HepG2 (cell line): ENCODE data around the gene ADSS1. TPM values are rescaled to one million over a fixed set of nuclear protein-coding genes. Genes with fewer than 3 reads are reported as not detected.

Source experiments
- AKAP8 ChIP-seq: sonication (generic); formaldehyde crosslinking; IDR thresholded peaks from 2 replicates; pipeline ENCODE4 v1.5.1; 2020; ENCODE audit warnings: mild to moderate bottlenecking, missing genetic modification reagents
- ATRX ChIP-seq: sonication (generic); formaldehyde crosslinking; IDR thresholded peaks from 2 replicates; pipeline ENCODE4 v1.4.0; 2020; ENCODE audit warnings: missing genetic modification reagents, borderline replicate concordance
- FIP1L1 ChIP-seq: fragments of 200-400 bp; formaldehyde crosslinking; IDR thresholded peaks from 2 replicates; pipeline ENCODE4 v1.6.1; 2018; ENCODE audit warnings: low read depth, mild to moderate bottlenecking, low read length, moderate library complexity, borderline replicate concordance; ENCODE audit not compliant: insufficient read depth
- FOSL2 ChIP-seq: sonication (generic); formaldehyde crosslinking; IDR thresholded peaks from 2 replicates; pipeline ENCODE4 v1.4.0; 2020; ENCODE audit warnings: missing genetic modification reagents
- GABPA ChIP-seq, 2 experiments: IDR thresholded peaks; 2 replicates each; pipeline ENCODE4 v1.6.1; 2011 to 2016; ENCODE audit warnings: low read depth in 2 of 2, low read length in 1 of 2, missing biosample characterization in 1 of 2, missing genetic modification characterization in 1 of 2
- GMEB2 ChIP-seq: IDR thresholded peaks from 2 replicates; pipeline ENCODE4 v1.6.1; 2016; ENCODE audit warnings: missing biosample characterization, missing genetic modification reagents, low read depth
- HMG20B ChIP-seq: conservative IDR thresholded peaks from 2 replicates; pipeline ENCODE4 v1.6.1; 2016; ENCODE audit warnings: missing genetic modification reagents, missing compliant biosample characterization
- KAT2B ChIP-seq: fragments of 150-350 bp; IDR thresholded peaks from 2 replicates; pipeline ENCODE4 v1.6.1; 2014; ENCODE audit warnings: low read depth, low read length, borderline replicate concordance
- KLF16 ChIP-seq, 2 experiments: sonication (generic) in 1 of 2; formaldehyde crosslinking in 1 of 2; IDR thresholded peaks; 2 replicates each; pipeline versions ENCODE4 v1.6.1 to v1.8.0; 2016 to 2023; ENCODE audit warnings: missing genetic modification reagents in 2 of 2, missing compliant biosample characterization in 1 of 2
- NFKBIZ ChIP-seq: IDR thresholded peaks from 2 replicates; pipeline ENCODE4 v1.6.1; 2018; ENCODE audit warnings: missing genetic modification reagents, missing compliant biosample characterization
- NR2C2 ChIP-seq: sonication (generic); formaldehyde crosslinking; IDR thresholded peaks from 2 replicates; pipeline ENCODE4 v1.4.0; 2020; ENCODE audit warnings: missing genetic modification reagents, mild to moderate bottlenecking, moderate library complexity, borderline replicate concordance
- ZBTB7A ChIP-seq: sonication (generic); formaldehyde crosslinking; IDR thresholded peaks from 2 replicates; pipeline ENCODE4 v1.8.0; 2022; ENCODE audit warnings: mild to moderate bottlenecking, missing genetic modification reagents
- ZFX ChIP-seq: sonication (generic); formaldehyde crosslinking; IDR thresholded peaks from 2 replicates; pipeline ENCODE4 v1.4.0; 2020; ENCODE audit warnings: mild to moderate bottlenecking, low read depth, missing genetic modification reagents, moderate library complexity
- ZNF256 ChIP-seq: sonication (generic); formaldehyde crosslinking; conservative IDR thresholded peaks from 2 replicates; pipeline ENCODE4 v1.4.0; 2020; ENCODE audit warnings: missing genetic modification reagents
- ZNF329 ChIP-seq: sonication (generic); formaldehyde crosslinking; IDR thresholded peaks from 2 replicates; pipeline ENCODE4 v1.9.0; 2021; ENCODE audit warnings: low read depth, mild to moderate bottlenecking, missing genetic modification reagents
- ZNF710 ChIP-seq: sonication (generic); formaldehyde crosslinking; IDR thresholded peaks from 2 replicates; pipeline ENCODE4 v1.5.0; 2020; ENCODE audit warnings: mild to moderate bottlenecking, missing genetic modification reagents, borderline replicate concordance
- ZNF883 ChIP-seq: sonication (generic); formaldehyde crosslinking; IDR thresholded peaks from 2 replicates; pipeline ENCODE4 v1.5.1; 2020; ENCODE audit warnings: mild to moderate bottlenecking, missing genetic modification reagents; ENCODE audit errors: not compliant biosample characterization
- ZSCAN22 ChIP-seq: sonication (generic); formaldehyde crosslinking; IDR thresholded peaks from 2 replicates; pipeline ENCODE4 v1.4.0; 2020; ENCODE audit warnings: mild to moderate bottlenecking, missing genetic modification reagents
- polyA plus RNA-seq, 8 experiments: library from polyadenylated mRNA; depleted of rRNA in 3 of 8; stranded (reverse) in 7 of 8; unstranded in 1 of 8; fragments of >200 nt; fragmentation: Illumina TruSeq in 4 of 8; extraction: Trizol in 4 of 8; gene quantifications; 2 replicates each; pipeline versions ENCODE4 v1.2.1 to v1.2.3, GENCODE V29; 2011 to 2016; ENCODE audit warnings: low read depth in 4 of 8, missing spikeins in 1 of 8, mixed read lengths in 1 of 8; ENCODE audit not compliant: insufficient read depth in 1 of 8
- total RNA-seq, 5 experiments: library from RNA; depleted of rRNA; stranded (reverse); fragments of >200 nt; fragmentation: Illumina TruSeq; extraction: Trizol; gene quantifications; 2 replicates each; pipeline ENCODE4 v1.2.3, GENCODE V29; 2016; ENCODE audit warnings: low read depth in 1 of 5
- TF ChIP-seq, protein P1 (sequence below): IDR thresholded peaks from 2 replicates; pipeline ENCODE4 v1.6.1; 2012; ENCODE audit warnings: low read length, improper control_type of control experiment

Gene ADSS1
- total and polyA plus RNA-seq, 2 of the 13 experiments (the other 11 are each of a cell fraction or from before 2014, with no cell fraction given): 1.0 to 36.7 TPM

GRCh38 chr14:104752735-104753527 lies 28.9 kb downstream of the ADSS1 start, which contains the start of gene SIVA1 (continued):
- peak; percentile 88 for TF ChIP-seq GMEB2 (CRISPR knock-in tag)
- TF ChIP-seq ZNF329 (CRISPR knock-in tag): peak; percentile 80; the same call in 1 of the 2 replicates
- no peak; the same call in 1 of the 2 replicates for TF ChIP-seq ZNF256 (CRISPR knock-in tag)
- peak; percentile 25; the same call in 1 of the 2 replicates for TF ChIP-seq ZNF710
- TF ChIP-seq ZSCAN22 (CRISPR knock-in tag): no peak
- no peak for TF ChIP-seq KAT2B
- 0 out of 2 replicates have a peak, but pooled peaks have one; percentile 14 for TF ChIP-seq NFKBIZ
- TF ChIP-seq NR2C2 (CRISPR knock-in tag): peak; percentile 90
- TF ChIP-seq, protein P1, sequence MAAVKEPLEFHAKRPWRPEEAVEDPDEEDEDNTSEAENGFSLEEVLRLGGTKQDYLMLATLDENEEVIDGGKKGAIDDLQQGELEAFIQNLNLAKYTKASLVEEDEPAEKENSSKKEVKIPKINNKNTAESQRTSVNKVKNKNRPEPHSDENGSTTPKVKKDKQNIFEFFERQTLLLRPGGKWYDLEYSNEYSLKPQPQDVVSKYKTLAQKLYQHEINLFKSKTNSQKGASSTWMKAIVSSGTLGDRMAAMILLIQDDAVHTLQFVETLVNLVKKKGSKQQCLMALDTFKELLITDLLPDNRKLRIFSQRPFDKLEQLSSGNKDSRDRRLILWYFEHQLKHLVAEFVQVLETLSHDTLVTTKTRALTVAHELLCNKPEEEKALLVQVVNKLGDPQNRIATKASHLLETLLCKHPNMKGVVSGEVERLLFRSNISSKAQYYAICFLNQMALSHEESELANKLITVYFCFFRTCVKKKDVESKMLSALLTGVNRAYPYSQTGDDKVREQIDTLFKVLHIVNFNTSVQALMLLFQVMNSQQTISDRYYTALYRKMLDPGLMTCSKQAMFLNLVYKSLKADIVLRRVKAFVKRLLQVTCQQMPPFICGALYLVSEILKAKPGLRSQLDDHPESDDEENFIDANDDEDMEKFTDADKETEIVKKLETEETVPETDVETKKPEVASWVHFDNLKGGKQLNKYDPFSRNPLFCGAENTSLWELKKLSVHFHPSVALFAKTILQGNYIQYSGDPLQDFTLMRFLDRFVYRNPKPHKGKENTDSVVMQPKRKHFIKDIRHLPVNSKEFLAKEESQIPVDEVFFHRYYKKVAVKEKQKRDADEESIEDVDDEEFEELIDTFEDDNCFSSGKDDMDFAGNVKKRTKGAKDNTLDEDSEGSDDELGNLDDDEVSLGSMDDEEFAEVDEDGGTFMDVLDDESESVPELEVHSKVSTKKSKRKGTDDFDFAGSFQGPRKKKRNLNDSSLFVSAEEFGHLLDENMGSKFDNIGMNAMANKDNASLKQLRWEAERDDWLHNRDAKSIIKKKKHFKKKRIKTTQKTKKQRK: no peak; the same call in 1 of the 2 replicates
- peak in 1 of 2 experiments; percentile 40; a peak in 2 of 4 replicates for TF ChIP-seq KLF16 (CRISPR knock-in tag; IDR thresholded peaks at IDR 0.05)
- no peak for TF ChIP-seq ATRX
- TF ChIP-seq FOSL2 (CRISPR knock-in tag): 0 out of 2 replicates have a peak, but pooled peaks have one; percentile 19
- peak; percentile 86; the same call in 1 of the 2 replicates for TF ChIP-seq AKAP8 (CRISPR knock-in tag)
- peak; percentile 25 for TF ChIP-seq ZNF883 (CRISPR knock-in tag)
- TF ChIP-seq ZFX (CRISPR knock-in tag): peak; percentile 96
- no peak for TF ChIP-seq GABPA (IDR thresholded peaks at IDR 0.05; ENCODE audit: low read depth, low read length)
- peak; percentile 30; the same call in 1 of the 2 replicates for TF ChIP-seq GABPA (CRISPR knock-in tag; IDR thresholded peaks at IDR 0.05; ENCODE audit: low read depth)
- TF ChIP-seq FIP1L1: peak; percentile 85; the same call in 1 of the 2 replicates
- TF ChIP-seq ZBTB7A (CRISPR knock-in tag): peak; percentile 79
- TF ChIP-seq HMG20B (CRISPR knock-in tag): no peak
